OCI-LY3 (cell line): ENCODE data around the gene CYP2A7.
"Not testable (repeated sequence)": the region's sequence is repeated elsewhere in the genome, so short reads cannot be mapped to it uniquely, and the experiment has no call there.

Experiments
- H2AFZ ChIP-seq: fragments of 200-600, 300-600 bp; shearing (Covaris generic); 2 replicates; pipeline ENCODE4 v1.6.0; 2014; ENCODE audit warnings: antibody characterized with exemption, low read depth, low read length
- H3K27ac ChIP-seq: fragments of 200-600, 300-600 bp; sonication (generic); 2 replicates; pipeline ENCODE4 v1.5.1; 2014; ENCODE audit warnings: mild to moderate bottlenecking, low read length, moderate library complexity, mixed read lengths
- H3K27me3 ChIP-seq: fragments of 200-600, 300-600 bp; sonication (generic); 2 replicates; pipeline ENCODE4 v1.6.1; 2014; ENCODE audit warnings: low read depth, low read length, mixed read lengths
- H3K36me3 ChIP-seq: fragments of 200-600, 300-600 bp; sonication (generic); replicated peaks from 2 replicates; pipeline ENCODE3; 2014; ENCODE audit warnings: low read depth, low read length, mixed read lengths
- H3K4me1 ChIP-seq: fragments of 300-600, 200-600 bp; sonication (generic); 2 replicates; pipeline ENCODE4 v1.6.1; 2014; ENCODE audit warnings: low read length, mixed read lengths
- H3K4me2 ChIP-seq: fragments of 200-600, 300-600 bp; sonication (generic); 2 replicates; pipeline ENCODE4 v1.6.1; 2014; ENCODE audit warnings: low read length, mixed read lengths
- H3K4me3 ChIP-seq: fragments of 300-600, 200-600 bp; sonication (generic); 2 replicates; pipeline ENCODE4 v1.5.1; 2014; ENCODE audit warnings: antibody characterized with exemption, mild to moderate bottlenecking, low read length, moderate library complexity
- H3K79me2 ChIP-seq: fragments of 300-600, 200-600 bp; shearing (Covaris generic); 2 replicates; pipeline ENCODE4 v1.6.1; 2014; ENCODE audit warnings: mild to moderate bottlenecking, low read length, mixed read lengths
- H3K9ac ChIP-seq: fragments of 300-600, 200-600 bp; shearing (Covaris generic); 2 replicates; pipeline ENCODE4 v1.6.0; 2014; ENCODE audit warnings: mild to moderate bottlenecking, low read length, moderate library complexity
- H3K9me3 ChIP-seq: fragments of 200-600, 300-600 bp; shearing (Covaris generic); 2 replicates; pipeline ENCODE4 v1.6.1; 2014; ENCODE audit warnings: low read length, mixed read lengths; ENCODE audit not compliant: insufficient read depth
- H4K20me1 ChIP-seq: fragments of 200-600, 300-600 bp; sonication (generic); 2 replicates; pipeline ENCODE4 v1.6.1; 2016; ENCODE audit warnings: low read length, mixed read lengths; ENCODE audit not compliant: insufficient read depth
- CTCF ChIP-seq: fragments of 200-600, 300-600 bp; sonication (generic); IDR thresholded peaks from 2 replicates; pipeline ENCODE4 v1.5.1; 2014; ENCODE audit warnings: antibody characterized with exemption, low read length, low read depth
- EZH2phosphoT487 ChIP-seq: fragments of 200-600 bp; shearing (Covaris generic); IDR thresholded peaks from 2 replicates; pipeline ENCODE4 v1.6.1; 2018; ENCODE audit warnings: antibody characterized with exemption, mixed run types, low read depth

Gene CYP2A7

GRCh38 chr19:40923934-40924391, 41.9 kb upstream of the CYP2A7 start:
- TF ChIP-seq CTCF (no peak), EZH2phosphoT487 (no peak)
- H3K4me2 ChIP-seq = no peak overlapping the region

DNA sequence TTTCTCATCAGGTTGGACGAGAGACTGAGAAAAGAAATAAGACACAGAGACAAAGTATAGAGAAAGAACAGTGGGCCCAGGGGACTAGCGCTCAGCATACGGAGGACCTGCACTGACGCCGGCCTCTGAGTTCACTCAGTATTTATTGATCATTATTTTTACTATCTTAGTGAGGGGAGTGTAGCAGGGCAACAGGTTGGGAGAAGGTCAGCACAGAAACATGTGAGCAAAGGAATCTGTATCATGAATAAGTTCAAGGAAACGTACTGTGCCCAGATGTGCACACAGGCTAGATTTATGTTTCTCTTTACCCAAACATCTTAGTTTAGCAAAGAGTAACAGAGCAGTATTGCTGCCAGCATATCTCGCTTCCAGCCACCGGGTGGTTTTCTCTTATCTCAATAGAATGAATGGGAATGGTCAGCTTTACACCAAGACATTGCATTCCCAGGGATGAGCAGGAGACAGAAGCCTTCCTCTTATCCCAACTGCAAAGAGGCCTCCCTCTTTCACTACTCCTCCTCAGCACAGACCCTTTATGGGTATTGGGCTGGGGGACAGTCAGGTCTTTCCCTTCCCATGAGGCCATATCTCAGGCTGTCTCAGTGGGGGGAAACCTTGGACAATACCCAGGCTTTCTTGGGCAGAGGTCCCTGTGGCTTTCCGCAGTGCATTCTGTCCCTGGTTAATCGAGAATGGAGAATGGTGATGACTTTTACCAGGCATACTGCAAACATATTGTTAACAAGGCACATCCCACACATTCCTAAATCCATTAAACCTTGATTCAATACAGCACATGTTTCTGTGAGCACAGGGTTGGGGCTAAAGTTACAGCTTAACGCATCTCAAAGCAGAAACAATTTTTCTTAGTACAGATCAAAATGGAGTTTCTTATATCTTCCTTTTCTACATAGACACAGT, 40.5 kb upstream of the CYP2A7 start:
- H3K36me3 ChIP-seq, H3K4me3 ChIP-seq, H3K79me2 ChIP-seq, H3K4me2 ChIP-seq, H4K20me1 ChIP-seq, H3K27ac ChIP-seq, H3K9me3 ChIP-seq, H2AFZ ChIP-seq, H3K27me3 ChIP-seq, H3K9ac ChIP-seq, H3K4me1 ChIP-seq: not testable (repeated sequence)

More at GRCh38 chr19:40923934-40924391, 41.9 kb upstream of the CYP2A7 start:
- H3K4me3 ChIP-seq = no peak overlapping the region
- H3K9me3 ChIP-seq = no peaks in the 10 kb centered on the region; the same call in 1 of the 2 replicates
- peaks cover 22% of the 10 kb centered on the region for H3K27me3 ChIP-seq
- no peak overlapping the region for H2AFZ ChIP-seq
- H3K36me3 ChIP-seq = no peaks in the 10 kb centered on the region
- H3K4me1 ChIP-seq = no peaks in the 10 kb centered on the region
- no peaks in the 10 kb centered on the region for H4K20me1 ChIP-seq
- H3K27ac ChIP-seq = no peak overlapping the region
- no peak overlapping the region for H3K9ac ChIP-seq
- H3K79me2 ChIP-seq = no peaks in the 10 kb centered on the region

- H2AFZ ChIP-seq = no peak overlapping the region
- H4K20me1 ChIP-seq = no peaks in the 10 kb centered on the region
- H3K4me1 ChIP-seq = no peaks in the 10 kb centered on the region
- H3K9me3 ChIP-seq = no peaks in the 10 kb centered on the region; the same call in 1 of the 2 replicates
- H3K27me3 ChIP-seq = 0 out of 2 replicates have a peak, but pooled peaks cover 5% of the 10 kb centered on the region
- H3K79me2 ChIP-seq = no peaks in the 10 kb centered on the region
- H3K9ac ChIP-seq = no peak overlapping the region
- no peak overlapping the region for H3K4me2 ChIP-seq
- no peaks in the 10 kb centered on the region for H3K36me3 ChIP-seq
- H3K27ac ChIP-seq = no peak overlapping the region
- H3K4me3 ChIP-seq = no peak overlapping the region
- TF ChIP-seq EZH2phosphoT487 = no peak
- no peak for TF ChIP-seq CTCF
Measured at GRCh38 chr19:40921005-40921897, 39.2 kb upstream of the CYP2A7 start.

DNA sequence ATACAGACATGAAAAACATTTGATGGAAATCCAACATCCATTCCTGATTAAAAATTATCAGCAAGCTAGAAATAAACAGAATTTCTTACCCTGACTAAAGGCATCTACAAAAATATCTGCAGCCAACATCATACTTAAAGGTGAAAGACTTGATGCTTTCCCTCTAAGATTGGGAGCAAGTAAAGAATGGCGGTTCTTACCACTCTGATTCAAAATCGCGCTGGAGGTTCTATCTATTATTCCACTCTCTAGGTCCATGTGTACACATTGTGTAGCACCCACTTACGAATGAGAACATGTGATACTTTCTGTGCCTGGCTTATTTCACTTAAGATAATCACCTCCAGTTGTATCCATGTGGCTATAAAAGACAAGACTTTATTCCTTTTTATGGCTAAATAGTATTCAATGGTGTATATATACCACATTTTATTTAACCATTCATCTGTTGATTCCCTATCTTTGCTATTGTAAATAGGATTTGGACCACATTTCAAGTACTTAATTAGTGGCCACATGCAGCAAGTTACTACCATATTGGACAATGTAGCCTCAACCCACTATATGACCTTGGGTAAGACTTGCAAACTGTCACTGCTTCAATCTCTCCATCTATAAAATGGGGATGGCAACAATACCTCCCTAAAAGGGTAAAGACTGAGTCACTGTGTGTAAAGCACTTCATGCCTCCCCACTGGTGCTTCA, 38.4 kb upstream of the CYP2A7 start:
- Histone ChIP-seq H3K36me3 (no peaks in the 10 kb centered on the region), H3K4me3 (no peak overlapping the region), H4K20me1 (no peaks in the 10 kb centered on the region), H3K79me2 (no peaks in the 10 kb centered on the region), H3K27ac (no peak overlapping the region), H2AFZ (no peak overlapping the region), H3K9ac (no peak overlapping the region), H3K4me2 (no peak overlapping the region), H3K9me3 (no peaks in the 10 kb centered on the region; the same call in 1 of the 2 replicates), H3K4me1 (no peaks in the 10 kb centered on the region), H3K27me3 (0 out of 2 replicates have a peak, but pooled peaks cover 5% of the 10 kb centered on the region)
- TF ChIP-seq EZH2phosphoT487 (no peak), CTCF (no peak)

- not testable (repeated sequence) for H3K79me2 ChIP-seq, H3K9me3 ChIP-seq, H3K36me3 ChIP-seq, H3K4me3 ChIP-seq, H3K27me3 ChIP-seq, H3K27ac ChIP-seq, H4K20me1 ChIP-seq, H3K9ac ChIP-seq, H3K4me2 ChIP-seq, H3K4me1 ChIP-seq, H2AFZ ChIP-seq
Measured at GRCh38 chr19:40919530-40920299, 37.7 kb upstream of the CYP2A7 start.

DNA sequence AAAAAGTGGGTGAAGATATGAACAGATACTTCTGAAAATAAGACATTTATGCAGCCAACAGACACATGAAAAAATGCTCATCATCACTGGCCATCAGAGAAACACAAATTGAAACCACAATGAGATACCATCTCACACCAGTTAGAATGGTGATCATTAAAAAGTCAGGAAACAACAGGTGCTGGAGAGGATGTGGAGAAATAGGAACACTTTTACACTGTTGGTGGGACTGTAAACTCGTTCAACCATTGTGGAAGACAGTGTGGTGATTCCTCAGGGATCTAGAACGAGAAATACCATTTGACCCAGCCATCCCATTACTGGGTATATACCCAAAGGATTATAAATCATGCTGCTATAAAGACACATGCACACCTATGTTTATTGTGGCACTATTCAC, 36.3 kb upstream of the CYP2A7 start:
- not testable (repeated sequence) for H2AFZ ChIP-seq, H3K9me3 ChIP-seq, H3K79me2 ChIP-seq, H4K20me1 ChIP-seq, H3K4me1 ChIP-seq, H3K4me2 ChIP-seq, H3K27ac ChIP-seq, H3K9ac ChIP-seq, H3K4me3 ChIP-seq, H3K36me3 ChIP-seq, H3K27me3 ChIP-seq
